Stimulated activated naive CD4-positive, alpha-beta T cell treated with Interleukin-2 at 50 U/mL for 16 hours (primary cell): ENCODE results near the gene ACBD6.
"Not testable (repeated sequence)": the region's sequence is repeated elsewhere in the genome, so short reads cannot be mapped to it uniquely, and the experiment has no call there.

Source experiments
- DNase-seq: peaks from one replicate; lab custom pipeline; 2025; lab: John Stamatoyannopoulos, UW

Gene ACBD6

GRCh38 chr1:180415985-180416633, 86.3 kb downstream of the ACBD6 start:
- DNase-seq = no peak

- no peak for DNase-seq
Observed at GRCh38 chr1:180415236-180415848, 87.0 kb downstream of the ACBD6 start.

- no peak for DNase-seq
Observed at GRCh38 chr1:180412583-180412982, 89.8 kb downstream of the ACBD6 start.

GRCh38 chr1:180408128-180408527, 94.2 kb downstream of the ACBD6 start:
- DNase-seq = not testable (repeated sequence)

- no peak for DNase-seq
Observed at GRCh38 chr1:180407051-180407450, 95.3 kb downstream of the ACBD6 start.

- no peak for DNase-seq
Observed at GRCh38 chr1:180402551-180402950, 99.8 kb downstream of the ACBD6 start.

GRCh38 chr1:180402001-180402400, 100.4 kb downstream of the ACBD6 start:
- DNase-seq = no peak

GRCh38 chr1:180397175-180397574, 105.2 kb downstream of the ACBD6 start:
- DNase-seq = no peak

- no peak for DNase-seq
Observed at GRCh38 chr1:180392427-180393145, 109.8 kb downstream of the ACBD6 start.

- DNase-seq = no peak
Observed at GRCh38 chr1:180392020-180392419, 110.4 kb downstream of the ACBD6 start.

- DNase-seq = no peak
Observed at GRCh38 chr1:180387413-180387812, 115.0 kb downstream of the ACBD6 start.

- DNase-seq = no peak
Observed at GRCh38 chr1:180386745-180387367, 115.5 kb downstream of the ACBD6 start.

GRCh38 chr1:180385144-180385543, 117.2 kb downstream of the ACBD6 start:
- no peak for DNase-seq

GRCh38 chr1:180384286-180385005, 117.9 kb downstream of the ACBD6 start:
- no peak for DNase-seq

- DNase-seq = no peak
Observed at GRCh38 chr1:180382326-180383115, 119.9 kb downstream of the ACBD6 start.

GRCh38 chr1:180381184-180381580, 121.2 kb downstream of the ACBD6 start:
- DNase-seq = no peak

GRCh38 chr1:180380259-180381183, 121.9 kb downstream of the ACBD6 start:
- no peak for DNase-seq

GRCh38 chr1:180376800-180377199, 125.6 kb downstream of the ACBD6 start:
- no peak for DNase-seq

GRCh38 chr1:180376253-180376652, 126.1 kb downstream of the ACBD6 start:
- DNase-seq = no peak

GRCh38 chr1:180372728-180373127, 129.6 kb downstream of the ACBD6 start:
- DNase-seq = no peak
